ENCODE measurements around the gene HMGA1. TPM values are rescaled to one million over a fixed set of nuclear protein-coding genes. Genes with fewer than 3 reads are reported as not detected.
A peak's percentile ranks its signal among the peaks of the same experiment; 100 is the strongest.

The HMGA1 gene
- total RNA-seq, 1 donor from 2014 or later, result 54.7 TPM

DNA sequence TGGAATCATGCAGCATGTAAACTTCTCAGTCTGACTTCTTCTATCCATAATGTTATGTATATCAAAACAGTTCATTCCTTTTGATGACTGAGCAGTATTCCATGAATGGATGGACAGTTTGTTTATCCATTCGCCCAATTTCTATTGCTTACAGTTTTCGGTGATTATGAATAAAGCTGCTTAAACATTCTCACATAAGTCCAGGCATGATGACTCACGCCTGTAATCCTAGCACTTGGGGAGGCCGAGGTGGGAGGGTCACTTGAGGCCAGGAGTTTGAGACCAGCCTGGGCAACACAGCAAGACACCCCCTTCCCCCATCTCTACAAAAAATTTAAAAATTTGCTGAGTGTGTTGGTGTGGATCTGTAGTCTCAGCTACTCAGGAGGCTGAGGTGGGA, 22.9 kb upstream of the HMGA1 start:
- Histone ChIP-seq H3K4me1 (no peaks in the 10 kb centered on the region), H3K9me3 (no peaks in the 10 kb centered on the region), H3K27ac (no peak overlapping the region), H3K4me3 (no peak overlapping the region), H3K27me3 (no peaks in the 10 kb centered on the region), H3K36me3 (no peaks in the 10 kb centered on the region)
- DNase-seq (no peak), ATAC-seq (no peak)
- intact Hi-C loops (cut with DNase I), result no loop called here
- TF ChIP-seq, protein P1, sequence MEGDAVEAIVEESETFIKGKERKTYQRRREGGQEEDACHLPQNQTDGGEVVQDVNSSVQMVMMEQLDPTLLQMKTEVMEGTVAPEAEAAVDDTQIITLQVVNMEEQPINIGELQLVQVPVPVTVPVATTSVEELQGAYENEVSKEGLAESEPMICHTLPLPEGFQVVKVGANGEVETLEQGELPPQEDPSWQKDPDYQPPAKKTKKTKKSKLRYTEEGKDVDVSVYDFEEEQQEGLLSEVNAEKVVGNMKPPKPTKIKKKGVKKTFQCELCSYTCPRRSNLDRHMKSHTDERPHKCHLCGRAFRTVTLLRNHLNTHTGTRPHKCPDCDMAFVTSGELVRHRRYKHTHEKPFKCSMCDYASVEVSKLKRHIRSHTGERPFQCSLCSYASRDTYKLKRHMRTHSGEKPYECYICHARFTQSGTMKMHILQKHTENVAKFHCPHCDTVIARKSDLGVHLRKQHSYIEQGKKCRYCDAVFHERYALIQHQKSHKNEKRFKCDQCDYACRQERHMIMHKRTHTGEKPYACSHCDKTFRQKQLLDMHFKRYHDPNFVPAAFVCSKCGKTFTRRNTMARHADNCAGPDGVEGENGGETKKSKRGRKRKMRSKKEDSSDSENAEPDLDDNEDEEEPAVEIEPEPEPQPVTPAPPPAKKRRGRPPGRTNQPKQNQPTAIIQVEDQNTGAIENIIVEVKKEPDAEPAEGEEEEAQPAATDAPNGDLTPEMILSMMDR (IDR thresholded peaks at IDR 0.05), result no peak

DNA sequence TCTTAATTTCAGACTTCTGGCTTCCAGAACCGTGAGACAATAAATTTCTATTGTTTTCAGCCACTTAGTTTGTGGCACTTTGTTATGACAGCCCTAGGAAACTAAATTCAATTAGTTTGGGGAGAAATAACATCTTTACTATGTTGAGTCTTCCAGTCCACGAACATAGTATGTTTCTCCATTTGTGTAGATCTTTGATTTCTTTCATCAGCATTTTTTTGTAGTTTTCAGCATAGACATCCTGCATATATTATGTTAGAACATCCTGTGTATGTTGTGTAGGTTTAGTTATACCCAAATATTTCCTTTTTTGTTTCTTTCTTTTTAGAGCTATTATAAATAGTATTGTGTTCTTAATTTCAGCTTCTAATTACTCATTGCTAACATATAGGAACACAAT, 18.0 kb upstream of the HMGA1 start:
- Histone ChIP-seq H3K4me1 (peaks cover 7% of the 10 kb centered on the region), H3K27me3 (no peaks in the 10 kb centered on the region), H3K9me3 (no peaks in the 10 kb centered on the region), H3K4me3 (no peak overlapping the region), H3K36me3 (no peaks in the 10 kb centered on the region), H3K27ac (no peak overlapping the region)
- TF ChIP-seq, protein P1 (IDR thresholded peaks at IDR 0.05), result no peak
- DNase-seq (no peak), ATAC-seq (no peak)
- intact Hi-C loops (cut with DNase I), result no loop called here

DNA sequence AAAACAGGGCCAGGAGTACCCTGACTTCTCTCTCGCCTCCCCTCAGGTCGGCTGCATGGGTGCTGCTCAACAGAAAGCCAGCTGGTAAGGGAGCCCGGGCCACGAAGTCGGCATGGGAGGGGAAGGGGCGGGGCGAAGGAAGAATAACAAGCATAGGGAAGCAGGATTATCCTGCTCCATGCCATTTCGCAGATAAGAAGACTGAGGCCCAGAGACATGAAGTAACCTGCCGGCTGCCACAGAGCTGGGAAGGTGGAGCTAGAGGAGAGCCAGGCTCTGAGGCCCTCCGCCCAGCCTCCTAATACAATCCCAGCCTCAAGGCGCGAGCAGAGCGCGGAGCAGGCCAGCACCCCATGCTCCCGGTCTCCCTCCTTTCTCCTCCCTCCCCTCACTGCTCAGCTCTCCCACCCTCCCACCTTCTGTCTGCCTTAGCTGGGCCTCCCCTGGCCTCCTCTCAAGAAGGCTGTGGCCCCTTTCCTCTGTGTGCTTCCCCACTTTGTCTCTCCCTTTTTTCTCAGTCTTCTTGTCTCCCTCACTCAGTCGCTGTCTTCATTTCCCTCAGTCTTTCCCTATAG, 13.2 kb upstream of the HMGA1 start:
- DNase-seq (peak; percentile 70), ATAC-seq (peak; percentile 35)
- Histone ChIP-seq H3K4me1 (peaks cover 12% of the 10 kb centered on the region), H3K27ac (no peak overlapping the region), H3K4me3 (peak overlapping the region; percentile 43), H3K9me3 (no peaks in the 10 kb centered on the region), H3K36me3 (no peaks in the 10 kb centered on the region), H3K27me3 (no peaks in the 10 kb centered on the region)
- intact Hi-C loops (cut with DNase I), result no loop called here
- TF ChIP-seq, protein P1 (IDR thresholded peaks at IDR 0.05), result no peak

DNA sequence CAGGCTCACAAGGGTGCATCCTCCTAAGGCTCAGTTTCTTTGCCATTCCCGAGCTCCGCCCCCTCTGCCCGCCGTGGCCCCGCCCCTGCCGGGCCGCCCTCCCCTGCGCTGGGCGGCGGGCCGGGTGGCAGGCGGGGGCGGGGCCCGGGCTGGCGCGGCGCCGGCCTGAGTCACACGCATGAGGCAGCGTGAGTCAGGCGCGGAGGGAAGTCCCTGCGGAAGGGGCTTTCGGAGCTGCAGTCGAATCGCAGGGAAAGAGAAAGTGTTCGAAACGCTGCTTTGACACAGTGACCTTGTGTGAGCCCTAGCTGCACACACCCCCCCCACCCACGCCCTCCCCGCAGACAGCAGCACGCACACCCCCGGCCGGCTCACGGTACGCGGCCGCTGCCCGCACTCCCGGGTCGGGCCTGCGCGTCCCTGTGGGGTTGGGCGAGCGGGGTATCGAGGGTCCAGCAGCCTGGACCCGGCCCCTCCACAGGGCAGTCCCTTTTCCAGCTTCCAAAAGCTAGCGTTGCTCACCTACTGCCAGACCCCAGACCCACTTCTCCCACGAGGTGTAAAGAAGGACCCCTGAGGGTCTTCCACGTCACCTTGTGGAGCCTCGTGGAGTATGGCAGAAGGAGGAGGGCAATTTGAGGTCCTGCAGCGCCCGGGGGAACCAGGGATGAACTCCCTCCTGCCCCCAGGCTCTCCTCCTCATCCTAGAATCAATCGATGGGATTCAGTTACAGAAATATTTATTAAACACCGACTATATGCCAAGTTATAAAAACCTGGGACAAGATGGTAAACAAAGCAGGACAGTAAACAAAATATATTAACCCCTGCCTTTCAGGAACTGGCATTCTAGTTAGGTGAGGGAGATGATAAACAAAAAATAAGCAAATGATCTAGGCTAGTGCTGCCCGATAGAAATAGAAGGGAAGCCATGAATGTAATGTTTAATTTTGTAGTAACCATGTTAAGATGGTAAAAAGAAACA, 12.4 kb upstream of the HMGA1 start:
- TF ChIP-seq, protein P1 (IDR thresholded peaks at IDR 0.05), result no peak
- peak overlapping the region; percentile 69 for H3K4me3 ChIP-seq
- intact Hi-C loops (cut with DNase I), result no loop called here
- H3K36me3 ChIP-seq, result no peaks in the 10 kb centered on the region
- H3K27ac ChIP-seq, result peak overlapping the region; percentile 89
- DNase-seq (peak; percentile 96), ATAC-seq (peak; percentile 99)
- H3K27me3 ChIP-seq, result no peaks in the 10 kb centered on the region
- no peaks in the 10 kb centered on the region for H3K9me3 ChIP-seq
- H3K4me1 ChIP-seq, result peaks cover 12% of the 10 kb centered on the region

DNA sequence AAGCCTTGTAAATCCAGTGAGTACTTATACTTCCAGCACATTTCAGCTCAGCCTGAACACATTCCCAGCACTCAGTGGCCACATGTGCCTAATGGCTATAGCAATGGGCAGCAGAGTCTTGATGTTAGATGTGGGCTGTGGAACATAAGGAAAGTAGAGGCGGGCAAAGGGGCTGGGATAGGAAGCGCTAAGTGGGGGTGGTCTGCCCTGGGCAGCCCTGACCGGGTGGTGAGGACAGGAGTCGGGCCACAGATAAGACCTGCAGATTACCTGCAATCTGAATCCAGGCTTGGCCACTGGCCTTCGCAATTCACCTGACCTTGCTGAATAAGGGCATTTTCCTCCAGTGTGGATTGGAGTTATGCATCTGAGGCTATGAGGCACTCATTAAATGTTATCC, 11.1 kb upstream of the HMGA1 start:
- Histone ChIP-seq H3K4me1 (peaks cover 12% of the 10 kb centered on the region), H3K36me3 (no peaks in the 10 kb centered on the region), H3K27me3 (no peaks in the 10 kb centered on the region), H3K27ac (no peak overlapping the region), H3K9me3 (no peaks in the 10 kb centered on the region), H3K4me3 (no peak overlapping the region)
- ATAC-seq (no peak), DNase-seq (no peak)
- TF ChIP-seq, protein P1 (IDR thresholded peaks at IDR 0.05), result no peak
- intact Hi-C loops (cut with DNase I), result no loop called here
